Activated CD4-positive, alpha-beta T cell treated with anti-CD3 and anti-CD28 coated beads, Interleukin-10, Interleukin-2, amounts not matched to agents 100 ng/mL and 50 ng/mL, durations not matched to agents 16 hours and 8 hours (primary cell): ENCODE measurements around the gene MYO5B.
"Not testable (repeated sequence)": the region's sequence is repeated elsewhere in the genome, so short reads cannot be mapped to it uniquely, and the experiment has no call there.

ENCODE experiments used
- DNase-seq: peaks from one replicate; pipeline ENCODE4 v3.0.0-alpha.2; 2020

The MYO5B gene

DNA sequence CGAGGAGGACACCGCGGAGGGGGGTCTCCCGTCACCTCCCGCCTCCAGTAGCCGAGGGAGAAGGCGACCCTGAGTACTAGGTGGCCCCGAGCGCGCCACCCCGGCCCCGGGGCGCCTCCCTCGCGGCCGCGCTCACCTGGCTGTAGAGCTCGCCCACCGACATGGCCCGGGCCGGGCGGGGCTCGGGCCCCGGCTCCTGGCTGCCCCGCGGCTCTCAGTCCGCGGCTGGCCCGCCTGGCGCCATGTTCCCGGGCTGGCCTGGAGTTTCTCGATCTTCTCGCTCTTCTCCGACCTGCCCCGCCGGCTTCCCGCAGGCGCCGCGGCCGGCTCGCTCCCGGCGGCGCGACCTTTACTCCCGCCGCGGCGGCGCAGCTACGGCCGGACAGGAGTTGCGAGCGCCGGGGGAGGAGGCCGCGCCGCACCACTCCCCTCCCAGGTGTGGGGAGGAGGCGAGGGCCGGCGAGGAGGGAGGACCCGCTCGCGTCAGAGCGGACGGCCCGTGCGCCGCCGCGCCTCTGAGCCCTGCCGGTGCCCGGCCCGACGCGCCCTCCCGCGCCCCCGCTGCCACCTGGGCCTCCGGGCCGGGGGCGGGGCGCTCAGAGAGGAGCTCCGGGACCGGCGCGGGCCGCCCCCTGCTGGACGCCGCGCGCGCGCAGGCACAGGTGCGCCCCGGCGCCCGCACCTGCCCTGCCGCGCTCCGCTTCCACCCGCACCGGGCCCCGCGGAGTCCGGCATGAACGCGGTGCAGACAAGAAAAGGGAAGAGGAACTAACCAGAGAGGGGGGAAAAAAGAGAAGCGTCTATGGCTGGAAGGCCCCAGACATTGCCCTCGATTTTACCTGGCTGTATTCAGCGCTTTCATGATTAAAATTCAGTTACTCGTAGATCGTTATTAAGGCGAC lies at the start of gene MYO5B:
Gene MYO5B (minus strand): TSS at position 517 of the 902 bp plus-strand sequence. CDS start 354 bp downstream, at position 163.
- DNase-seq, result peak; percentile 44

GRCh38 chr18:50241768-50242167 lies 46.8 kb upstream of the MYO5B start:
- not testable (repeated sequence) for DNase-seq

DNA sequence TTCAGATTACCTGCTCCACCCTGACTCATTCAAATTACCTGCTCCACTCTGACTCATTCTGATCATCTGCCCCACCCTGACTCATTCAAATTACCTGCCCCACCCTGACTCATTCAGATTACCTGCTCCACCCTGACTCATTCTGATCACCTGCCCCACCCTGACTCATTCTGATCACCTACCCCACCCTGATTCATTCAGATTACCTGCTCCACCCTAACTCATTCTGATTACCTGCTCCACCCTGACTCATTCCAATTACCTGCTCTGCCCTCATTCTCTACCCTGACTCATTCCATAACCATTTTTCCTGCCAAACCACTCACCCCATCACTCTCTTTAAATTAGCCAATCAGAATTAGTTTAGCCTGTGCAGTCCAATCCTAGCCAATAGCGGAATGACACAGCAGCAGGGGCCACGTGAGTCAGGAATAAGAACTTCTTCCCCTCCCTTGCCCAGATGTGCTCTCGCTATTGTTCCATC lies 45.2 kb upstream of the MYO5B start:
- peak; percentile 61 for DNase-seq

DNA sequence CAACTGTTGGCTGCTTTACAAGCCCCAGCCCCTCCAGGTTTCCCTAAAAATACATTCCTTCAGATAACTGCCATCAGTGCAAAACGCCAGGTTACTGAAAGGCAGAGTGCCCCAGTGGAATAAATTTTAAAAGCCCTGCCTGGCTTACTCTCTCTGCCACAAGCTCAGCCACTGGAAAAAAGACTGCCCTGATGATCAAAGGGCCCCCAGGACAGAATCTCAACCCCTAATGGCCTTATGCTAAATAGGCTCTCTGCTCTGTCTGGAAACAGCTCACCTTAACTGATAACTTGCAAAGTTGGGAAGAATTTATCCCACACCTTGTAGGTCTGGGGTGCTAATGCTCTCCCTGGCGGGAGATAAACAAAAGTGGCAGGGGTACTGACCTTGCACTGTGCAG lies 37.5 kb upstream of the MYO5B start:
- no peak for DNase-seq

GRCh38 chr18:50231621-50232020 lies 36.7 kb upstream of the MYO5B start:
- peak; percentile 73 for DNase-seq

DNA sequence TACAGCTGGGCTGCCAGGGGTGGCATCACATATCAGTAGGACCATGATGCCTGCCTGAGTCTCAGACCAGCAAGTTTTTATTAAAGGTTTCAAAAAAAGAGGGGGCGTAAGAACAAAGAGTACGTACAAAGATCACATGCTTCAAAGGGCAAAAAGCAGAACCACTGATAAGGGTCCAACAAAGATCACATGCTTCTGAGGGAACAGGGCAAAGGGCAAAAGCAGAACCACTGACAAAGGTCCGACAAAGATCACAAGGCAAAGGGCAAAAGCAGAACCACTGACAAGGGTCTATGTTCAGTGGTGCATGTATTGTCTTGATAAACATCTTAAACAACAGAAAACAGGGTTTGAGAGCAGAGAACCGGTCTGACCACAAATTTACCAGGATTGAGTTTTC lies 25.3 kb upstream of the MYO5B start:
- DNase-seq, result not testable (repeated sequence)

DNA sequence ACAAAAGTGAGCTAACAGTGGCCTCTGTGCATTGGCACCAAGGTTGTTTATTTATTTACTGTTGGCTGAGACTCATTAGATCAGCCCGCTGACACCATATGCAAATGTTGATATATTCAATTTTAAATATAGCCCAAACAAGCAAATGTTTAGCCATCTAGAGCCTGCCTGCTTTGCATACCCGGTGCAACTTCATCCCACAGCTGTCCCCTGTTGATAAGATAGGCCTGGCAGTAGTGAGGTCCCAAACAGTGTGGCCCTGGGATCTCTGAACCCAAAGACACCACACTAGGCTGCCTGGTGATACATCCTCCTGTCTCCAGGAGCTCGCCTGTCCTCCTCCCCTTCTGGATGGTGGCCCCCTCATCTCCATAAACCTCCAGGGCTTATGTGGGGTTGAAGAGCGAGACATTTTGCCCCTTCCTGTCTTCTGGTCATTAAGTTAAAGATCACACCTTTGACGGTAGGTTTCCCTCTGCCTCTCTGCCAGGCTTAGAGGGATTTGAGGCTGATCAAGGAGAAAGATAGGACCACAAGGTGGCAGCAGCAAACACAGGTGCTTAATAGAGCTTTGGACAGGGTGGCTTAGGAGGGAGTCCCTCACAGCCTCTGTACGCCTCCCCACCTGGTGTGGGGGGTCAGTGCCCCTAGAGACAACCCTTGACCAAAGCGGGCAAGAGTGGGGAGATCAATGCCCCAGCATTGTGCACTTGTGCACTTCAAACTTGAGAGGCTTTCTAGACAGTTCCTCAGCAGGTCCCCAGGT lies 23.7 kb upstream of the MYO5B start:
- DNase-seq, result peak; percentile 46

- DNase-seq, result no peak
These were observed 14.4 kb upstream of the MYO5B start for GRCh38 chr18:50209311-50209710.

GRCh38 chr18:50207722-50208121 lies 12.8 kb upstream of the MYO5B start:
- DNase-seq, result no peak

- DNase-seq, result peak; percentile 26
These were observed 9.1 kb upstream of the MYO5B start for GRCh38 chr18:50203801-50204604.

GRCh38 chr18:50201476-50202018 lies 6.6 kb upstream of the MYO5B start:
- DNase-seq, result no peak

- DNase-seq, result no peak
These were observed 5.0 kb upstream of the MYO5B start for GRCh38 chr18:50199921-50200320.

DNA sequence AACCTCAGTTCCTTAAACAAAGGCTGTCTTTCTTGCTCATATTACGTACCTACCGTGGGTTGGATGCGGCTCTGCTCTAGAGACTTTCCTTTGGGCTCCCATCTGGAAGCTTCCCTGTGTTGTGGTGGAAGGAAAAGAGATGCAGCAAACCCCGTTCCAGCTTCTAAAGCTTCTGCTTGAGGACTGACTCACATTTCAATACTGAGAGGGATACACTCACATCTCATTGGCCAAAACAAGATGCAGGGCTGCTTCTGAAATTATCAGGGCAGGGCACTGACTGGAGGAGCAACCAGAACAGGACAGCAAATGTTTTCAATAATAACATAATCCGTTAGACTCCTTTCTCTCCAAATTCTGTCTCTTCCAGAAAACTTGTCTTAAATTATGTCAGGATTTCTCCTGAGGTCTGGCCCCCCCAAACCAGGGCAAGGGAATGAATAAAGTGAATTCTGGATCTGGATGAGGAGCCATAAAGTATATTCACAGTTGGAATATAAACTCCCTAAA lies 4.5 kb upstream of the MYO5B start:
- DNase-seq, result no peak

- DNase-seq, result no peak
These were observed 1.3 kb upstream of the MYO5B start for GRCh38 chr18:50196261-50196660.

GRCh38 chr18:50195689-50196088 lies 742 bp upstream of the MYO5B start:
- DNase-seq, result no peak

GRCh38 chr18:50193796-50194630 lies 934 bp downstream of the MYO5B start:
- DNase-seq, result no peak

DNA sequence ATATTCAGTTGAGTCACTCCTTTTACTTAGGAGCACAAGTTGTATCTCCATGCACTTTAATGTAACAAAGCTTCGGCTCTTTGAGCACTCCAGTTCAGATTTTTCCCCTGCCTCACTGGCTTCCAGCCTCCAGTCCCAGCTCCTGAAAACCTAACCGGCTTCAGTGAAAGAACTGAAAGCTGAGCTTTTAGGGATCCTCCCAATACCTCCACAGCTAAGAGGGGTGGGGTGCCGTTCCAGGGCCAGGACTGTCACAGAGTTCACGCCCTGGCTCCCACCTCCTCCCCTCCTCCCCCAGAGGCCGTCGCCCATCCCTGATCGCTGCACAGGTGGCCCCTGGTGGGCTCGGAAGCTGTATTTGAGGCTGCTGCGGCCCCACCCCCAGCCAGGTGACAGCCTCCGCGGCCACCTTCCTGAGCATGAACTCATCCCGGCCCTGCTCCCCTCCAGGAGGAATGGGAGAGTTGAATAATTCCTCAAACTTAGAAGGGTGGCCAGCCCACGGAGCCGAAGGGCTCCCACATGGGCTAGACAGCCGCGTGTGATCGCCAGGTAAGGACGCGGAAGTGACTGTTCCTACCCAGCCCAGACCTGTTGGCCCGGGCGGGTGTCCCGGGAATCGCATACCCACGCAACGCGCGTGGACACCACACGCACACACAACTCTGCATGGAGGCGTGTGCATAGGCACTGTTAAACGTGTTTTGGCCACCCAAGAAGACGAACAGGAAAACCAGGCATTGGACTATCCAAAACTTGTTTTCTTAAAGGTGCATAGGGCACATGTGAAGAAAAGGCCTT lies 1.8 kb downstream of the MYO5B start:
- DNase-seq, result no peak

- DNase-seq, result no peak
These were observed 4.0 kb downstream of the MYO5B start for GRCh38 chr18:50190926-50191325.

GRCh38 chr18:50190236-50190635 lies 4.7 kb downstream of the MYO5B start:
- no peak for DNase-seq

GRCh38 chr18:50189160-50189559 lies 5.8 kb downstream of the MYO5B start:
- DNase-seq, result peak; percentile 5

DNA sequence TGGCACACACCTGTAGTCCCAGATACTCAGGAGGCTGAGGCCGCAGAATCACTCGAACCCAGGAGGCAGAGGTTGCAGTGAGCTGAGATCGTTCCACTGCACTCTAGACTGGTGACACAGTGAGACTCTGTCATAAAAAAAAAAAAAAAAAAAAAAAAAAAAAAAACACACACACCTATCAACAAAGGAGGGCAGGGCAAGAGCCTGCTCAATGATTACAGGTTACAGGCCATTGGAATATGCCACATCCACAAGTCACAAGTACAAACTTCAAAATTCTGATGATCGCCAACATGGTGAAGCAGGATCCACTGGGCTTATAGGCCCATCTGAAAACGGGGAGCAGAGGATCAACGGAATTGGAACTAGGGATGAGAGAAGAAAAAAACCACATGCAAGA lies 6.3 kb downstream of the MYO5B start:
- DNase-seq, result no peak
